ENCODE results near the gene CLDN6. TPM values are rescaled to one million over a fixed set of nuclear protein-coding genes. Genes with fewer than 3 reads are reported as not detected.

CLDN6 gene
- total RNA-seq, 2 experiments from 2014 or later: not detected

DNA sequence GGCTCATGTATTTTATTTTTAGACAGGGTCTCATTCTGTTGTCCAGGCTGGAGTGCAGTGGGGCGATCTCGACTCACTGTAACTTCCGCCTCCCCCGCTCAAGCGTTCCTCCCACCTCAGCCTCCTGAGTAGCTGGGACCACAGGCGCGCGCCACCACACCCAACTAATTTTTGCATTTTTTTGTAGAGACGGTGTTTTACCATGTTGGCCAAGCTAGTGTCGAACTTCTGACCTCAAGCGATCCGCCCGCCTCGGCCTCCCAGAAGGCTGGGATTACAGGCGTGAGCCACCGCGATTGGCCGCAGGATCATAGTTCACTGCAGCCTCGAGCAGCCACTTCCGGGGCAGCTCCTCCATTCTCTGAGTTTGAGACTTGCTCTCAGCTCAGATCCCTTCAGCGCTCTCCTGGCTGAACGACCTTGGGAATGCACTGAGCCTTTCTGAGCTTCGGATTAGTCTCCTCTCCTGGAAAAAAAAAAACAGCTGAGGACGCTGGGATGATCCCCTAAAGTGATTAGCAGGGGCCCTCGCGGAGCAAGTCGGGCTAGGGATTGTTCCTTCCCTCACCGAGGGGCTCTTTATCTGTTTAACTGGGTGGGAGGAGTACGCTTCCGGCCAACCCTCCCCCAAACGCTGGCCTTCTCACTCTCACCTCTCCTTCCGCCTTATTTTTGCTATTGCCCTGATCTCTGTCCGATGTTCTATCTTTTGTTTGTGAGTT is 36.6 kb downstream of the CLDN6 start:
- Histone ChIP-seq H2AFZ (ENCODE audit: low read length) (no peak overlapping the region), H3K27ac (ENCODE audit: low read depth, low read length, poor library complexity, severe bottlenecking) (peak overlapping the region; percentile 67), H3K4me3 (ENCODE audit: low read depth, low read length, poor library complexity, severe bottlenecking) (peak overlapping the region; percentile 80), H3K4me1 (ENCODE audit: insufficient read depth, low read length, poor library complexity, severe bottlenecking) (peaks cover 48% of the 10 kb centered on the region), H3K36me3 (ENCODE audit: insufficient read depth, low read length) (peaks cover 32% of the 10 kb centered on the region), H3K4me2 (ENCODE audit: low read length) (peak overlapping the region; percentile 86), H3K9me2 (ENCODE audit: insufficient read depth, low read length) (no peaks in the 10 kb centered on the region), H4K20me1 (ENCODE audit: insufficient read depth, low read length) (no peaks in the 10 kb centered on the region), H3K79me2 (ENCODE audit: insufficient read depth, low read depth, low read length) (peaks cover 27% of the 10 kb centered on the region; the same call in 1 of the 2 replicates), H3K9me3 (ENCODE audit: low read length) (no peaks in the 10 kb centered on the region)
- CTCF ChIA-PET (ENCODE audit: unreplicated experiment): interaction anchor here (0.5 to 1.2 kb wide), 2 partner anchors 23 to 54 kb away, joined by 3 read pairs; no protein-coding TSS in a partner anchor
- intact Hi-C loops (cut with micrococcal nuclease; ENCODE audit: unreplicated experiment): loop anchor here (5.0 kb wide), 1 partner anchor 69 kb away; the partner anchor contains the start of gene FLYWCH1
- TF ChIP-seq, protein P1, sequence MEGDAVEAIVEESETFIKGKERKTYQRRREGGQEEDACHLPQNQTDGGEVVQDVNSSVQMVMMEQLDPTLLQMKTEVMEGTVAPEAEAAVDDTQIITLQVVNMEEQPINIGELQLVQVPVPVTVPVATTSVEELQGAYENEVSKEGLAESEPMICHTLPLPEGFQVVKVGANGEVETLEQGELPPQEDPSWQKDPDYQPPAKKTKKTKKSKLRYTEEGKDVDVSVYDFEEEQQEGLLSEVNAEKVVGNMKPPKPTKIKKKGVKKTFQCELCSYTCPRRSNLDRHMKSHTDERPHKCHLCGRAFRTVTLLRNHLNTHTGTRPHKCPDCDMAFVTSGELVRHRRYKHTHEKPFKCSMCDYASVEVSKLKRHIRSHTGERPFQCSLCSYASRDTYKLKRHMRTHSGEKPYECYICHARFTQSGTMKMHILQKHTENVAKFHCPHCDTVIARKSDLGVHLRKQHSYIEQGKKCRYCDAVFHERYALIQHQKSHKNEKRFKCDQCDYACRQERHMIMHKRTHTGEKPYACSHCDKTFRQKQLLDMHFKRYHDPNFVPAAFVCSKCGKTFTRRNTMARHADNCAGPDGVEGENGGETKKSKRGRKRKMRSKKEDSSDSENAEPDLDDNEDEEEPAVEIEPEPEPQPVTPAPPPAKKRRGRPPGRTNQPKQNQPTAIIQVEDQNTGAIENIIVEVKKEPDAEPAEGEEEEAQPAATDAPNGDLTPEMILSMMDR (conservative IDR thresholded peaks at IDR 0.05; ENCODE audit: low read length): no peak
- no peak for TF ChIP-seq EZH2phosphoT487 (IDR thresholded peaks at IDR 0.05; ENCODE audit: borderline replicate concordance, low read depth, low read length)
- no TSS peak for BruUV-seq (replicated peaks)
- POLR2A ChIA-PET: interaction anchor here (0.7 kb wide), 1 partner anchor 224 kb away, joined by 3 read pairs; no protein-coding TSS in a partner anchor
- DNase-seq (ENCODE audit: low spot score): no peak

DNA sequence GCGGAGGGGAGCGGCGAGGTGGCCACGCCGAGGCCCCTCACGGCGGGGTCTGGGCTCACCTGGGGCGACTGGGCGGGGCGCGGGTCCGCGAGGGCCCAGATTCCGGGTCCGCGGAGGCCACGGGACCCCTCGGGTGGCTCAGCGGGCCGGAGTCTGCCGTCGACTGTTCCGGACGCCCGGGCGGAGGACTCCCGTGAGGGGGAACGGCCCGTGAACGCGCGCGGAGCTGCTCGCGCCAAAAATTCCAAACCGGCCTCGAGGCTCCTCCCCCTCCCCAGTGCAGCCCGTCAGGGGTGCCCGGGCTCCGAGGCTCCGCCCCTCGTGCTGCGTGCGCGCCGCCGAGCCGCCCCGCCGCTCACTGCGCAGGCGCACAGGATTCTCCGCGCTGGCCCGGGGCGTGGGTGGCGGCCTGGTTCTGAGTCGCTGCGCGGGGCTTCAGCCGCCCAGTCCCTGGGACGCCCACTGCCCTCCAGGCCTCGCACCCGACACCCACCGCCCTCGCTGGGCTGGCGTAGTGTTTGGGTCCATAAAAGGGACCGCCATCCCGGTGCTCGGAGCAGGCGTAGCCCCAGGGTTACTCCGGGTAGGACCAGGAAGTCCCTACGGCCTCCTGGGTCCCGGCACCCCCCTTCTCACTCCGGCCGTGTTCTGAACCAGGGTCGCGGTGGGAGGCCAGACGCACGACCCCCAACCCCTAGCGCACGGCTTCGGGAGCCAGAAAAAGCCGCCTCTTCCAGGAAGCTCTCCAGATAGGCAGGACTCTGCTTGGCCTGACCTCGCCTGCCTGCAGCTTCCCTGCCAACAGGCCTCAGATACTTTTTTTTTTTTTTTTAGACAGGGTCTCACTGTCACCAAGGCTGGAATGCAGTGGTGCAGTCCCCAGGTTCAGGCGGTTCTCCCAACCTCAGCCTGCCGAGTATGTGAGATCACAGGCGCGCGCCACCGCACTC is 37.5 kb downstream of the CLDN6 start, which contains the start of gene PKMYT1:
TSS of gene PKMYT1 (minus strand) at position 220 of the 950 bp plus-strand sequence. CDS start 789 bp downstream, outside the sequence.
- intact Hi-C loops (cut with micrococcal nuclease; ENCODE audit: unreplicated experiment): loop anchor here (1.0 to 5.0 kb wide), 2 partner anchors 11 to 68 kb away; partner anchors contain the start of genes FLYWCH1 and PAQR4
- Histone ChIP-seq H3K4me2 (ENCODE audit: low read length) (peak within 1 kb of the TSS; percentile 86), H3K4me3 (ENCODE audit: low read depth, low read length, poor library complexity, severe bottlenecking) (peak within 1 kb of the TSS; percentile 80), H3K36me3 (ENCODE audit: insufficient read depth, low read length) (peaks cover 40% of the 10 kb centered on the region), H3K4me1 (ENCODE audit: insufficient read depth, low read length, poor library complexity, severe bottlenecking) (peaks cover 48% of the 10 kb centered on the region), H4K20me1 (ENCODE audit: insufficient read depth, low read length) (no peaks in the 10 kb centered on the region), H3K27ac (ENCODE audit: low read depth, low read length, poor library complexity, severe bottlenecking) (peak within 1 kb of the TSS; percentile 67), H2AFZ (ENCODE audit: low read length) (peak within 1 kb of the TSS; percentile 10; the same call in 1 of the 2 replicates), H3K9me3 (ENCODE audit: low read length) (no peaks in the 10 kb centered on the region), H3K9me2 (ENCODE audit: insufficient read depth, low read length) (no peaks in the 10 kb centered on the region), H3K79me2 (ENCODE audit: insufficient read depth, low read depth, low read length) (peaks cover 27% of the 10 kb centered on the region; the same call in 1 of the 2 replicates)
- CTCF ChIA-PET (ENCODE audit: unreplicated experiment): interaction anchor here (1.2 kb wide), 1 partner anchor 24 kb away, joined by 3 read pairs; no protein-coding TSS in a partner anchor
- BruUV-seq (replicated peaks): TSS peak; percentile 95
- DNase-seq (ENCODE audit: low spot score): peak; percentile 94
- TF ChIP-seq EZH2phosphoT487 (IDR thresholded peaks at IDR 0.05; ENCODE audit: borderline replicate concordance, low read depth, low read length): no peak
- TF ChIP-seq, protein P1 (conservative IDR thresholded peaks at IDR 0.05; ENCODE audit: low read length): no peak
- POLR2A ChIA-PET: interaction anchor here (0.7 kb wide), 1 partner anchor 225 kb away, joined by 3 read pairs; no protein-coding TSS in a partner anchor
